Measurements from ENCODE around the gene FBXO36.

DNA sequence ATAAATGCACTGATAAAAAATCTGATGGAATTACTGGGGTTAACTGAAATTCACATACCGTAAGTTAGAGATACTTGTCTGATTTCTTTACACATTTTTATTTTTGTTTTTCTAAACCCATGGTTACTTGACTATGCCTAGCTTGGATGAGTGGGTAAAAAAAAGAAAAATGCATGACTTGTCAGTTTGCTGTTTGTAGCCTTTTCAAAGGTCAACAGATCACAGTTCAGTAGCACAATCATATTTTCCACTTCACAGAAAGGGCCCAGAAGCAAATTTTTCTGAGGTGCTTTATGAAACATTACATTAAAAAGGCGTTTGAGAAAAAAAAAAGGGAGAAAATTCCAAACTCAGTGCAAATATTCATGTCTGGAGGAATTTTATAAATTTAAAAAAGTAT, 130.0 kb downstream of the FBXO36 start:
- TF ChIP-seq, protein P1, sequence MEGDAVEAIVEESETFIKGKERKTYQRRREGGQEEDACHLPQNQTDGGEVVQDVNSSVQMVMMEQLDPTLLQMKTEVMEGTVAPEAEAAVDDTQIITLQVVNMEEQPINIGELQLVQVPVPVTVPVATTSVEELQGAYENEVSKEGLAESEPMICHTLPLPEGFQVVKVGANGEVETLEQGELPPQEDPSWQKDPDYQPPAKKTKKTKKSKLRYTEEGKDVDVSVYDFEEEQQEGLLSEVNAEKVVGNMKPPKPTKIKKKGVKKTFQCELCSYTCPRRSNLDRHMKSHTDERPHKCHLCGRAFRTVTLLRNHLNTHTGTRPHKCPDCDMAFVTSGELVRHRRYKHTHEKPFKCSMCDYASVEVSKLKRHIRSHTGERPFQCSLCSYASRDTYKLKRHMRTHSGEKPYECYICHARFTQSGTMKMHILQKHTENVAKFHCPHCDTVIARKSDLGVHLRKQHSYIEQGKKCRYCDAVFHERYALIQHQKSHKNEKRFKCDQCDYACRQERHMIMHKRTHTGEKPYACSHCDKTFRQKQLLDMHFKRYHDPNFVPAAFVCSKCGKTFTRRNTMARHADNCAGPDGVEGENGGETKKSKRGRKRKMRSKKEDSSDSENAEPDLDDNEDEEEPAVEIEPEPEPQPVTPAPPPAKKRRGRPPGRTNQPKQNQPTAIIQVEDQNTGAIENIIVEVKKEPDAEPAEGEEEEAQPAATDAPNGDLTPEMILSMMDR (IDR thresholded peaks at IDR 0.05 in 8 of 11, conservative IDR thresholded peaks at IDR 0.05 in 3 of 11): no peak
- TF ChIP-seq POLR2AphosphoS5 (IDR thresholded peaks at IDR 0.05) (no peak), POLR2A (IDR thresholded peaks at IDR 0.05) (no peak)

Measured in spleen (tissue), 7 donors.